Measurements from ENCODE around the gene IGSF1.

- TF ChIP-seq POLR2A (IDR thresholded peaks at IDR 0.05; ENCODE audit: low read depth, low read length) (no peak), POLR2AphosphoS5 (IDR thresholded peaks at IDR 0.05; ENCODE audit: low read depth, low read length) (no peak), TAF1 (IDR thresholded peaks at IDR 0.05; ENCODE audit: borderline replicate concordance, low read depth, low read length) (no peak)
Observed at GRCh38 chrX:131316260-131316659, 27.2 kb upstream of the IGSF1 start.
